Posterior cingulate gyrus (tissue), 11 donors: ENCODE data around the gene BCAR1.
"Not testable (repeated sequence)": the region's sequence is repeated elsewhere in the genome, so short reads cannot be mapped to it uniquely, and the experiment has no call there.

Experiments
- DNase-seq, 10 donors: peaks; one replicate each; pipeline versions ENCODE4 v3.0.0 to v3.0.0-alpha.2; 2020 to 2021; ENCODE audit warnings: mixed read lengths in 3 of 10
- intact Hi-C: fragments of 100-400 bp; cut with DNase I; formaldehyde crosslinking; loops from one replicate; pipeline ENCODE4 v1.15.1; 2023

The BCAR1 gene

GRCh38 chr16:75208861-75209505 is 42.4 kb downstream of the BCAR1 start:
- DNase-seq, result peak in 3 of 10 donors; percentile 61 to 71 (median 68)
- intact Hi-C loops, result no loop called here

GRCh38 chr16:75208242-75208825 is 43.1 kb downstream of the BCAR1 start:
- intact Hi-C loops, result no loop called here

GRCh38 chr16:75207831-75208230 is 43.6 kb downstream of the BCAR1 start:
- intact Hi-C loops, result loop anchor here (2.0 kb wide), 1 partner anchor 17 kb away; no protein-coding TSS in a partner anchor
- DNase-seq, result peak in 3 of 10 donors; percentile 14 to 58 (median 48)

More at GRCh38 chr16:75208242-75208825, 43.1 kb downstream of the BCAR1 start:
- peak in 3 of 10 donors; percentile 27 to 58 (median 41) for DNase-seq

- DNase-seq, result peak in 4 of 10 donors; percentile 23 to 80 (median 67)
- intact Hi-C loops, result loop anchor here (2.0 kb wide), 1 partner anchor 18 kb away; no protein-coding TSS in a partner anchor
Measured at GRCh38 chr16:75206749-75207451, 44.5 kb downstream of the BCAR1 start, which contains the start of gene CTRB2. TSS of gene CTRB2 (minus strand) at chr16:75207161. CDS start at chr16:75207141, 20 bp downstream.

- intact Hi-C loops, result loop anchor here (2.0 kb wide), 1 partner anchor 19 kb away; no protein-coding TSS in a partner anchor
- DNase-seq, result peak in 4 of 10 donors; percentile 27 to 67 (median 35)
Measured at GRCh38 chr16:75205961-75206748, 45.3 kb downstream of the BCAR1 start.

- intact Hi-C loops, result not testable (repeated sequence)
- peak in 3 of 10 donors; percentile 29 to 62 (median 46) for DNase-seq
Measured at GRCh38 chr16:75205438-75205837, 46.0 kb downstream of the BCAR1 start.

GRCh38 chr16:75204905-75205304 is 46.5 kb downstream of the BCAR1 start:
- intact Hi-C loops, DNase-seq: not testable (repeated sequence)

GRCh38 chr16:75204410-75204758 is 47.0 kb downstream of the BCAR1 start:
- DNase-seq, result peak in 2 of 10 donors; percentile 26 to 63
- intact Hi-C loops, result no loop called here

GRCh38 chr16:75203667-75204409 is 47.6 kb downstream of the BCAR1 start:
- intact Hi-C loops, result no loop called here
- peak in 3 of 10 donors; percentile 33 to 66 (median 63) for DNase-seq

- peak in 3 of 10 donors; percentile 3 to 45 (median 11) for DNase-seq
- intact Hi-C loops, result no loop called here
Measured at GRCh38 chr16:75203096-75203495, 48.3 kb downstream of the BCAR1 start.

- DNase-seq, result peak in 3 of 10 donors; percentile 10 to 76 (median 35)
- intact Hi-C loops, result no loop called here
Measured at GRCh38 chr16:75202069-75202590, 49.3 kb downstream of the BCAR1 start.

GRCh38 chr16:75198135-75198600 is 53.3 kb downstream of the BCAR1 start:
- intact Hi-C loops, result loop anchor here (5.0 to 10.0 kb wide), 2 partner anchors 34 to 567 kb away; no protein-coding TSS in a partner anchor
- DNase-seq, result peak in 2 of 10 donors; percentile 39 to 59

- DNase-seq, result peak in 2 of 10 donors; percentile 47 to 52
- intact Hi-C loops, result loop anchor here (5.0 to 10.0 kb wide), 2 partner anchors 35 to 567 kb away; no protein-coding TSS in a partner anchor
Measured at GRCh38 chr16:75197522-75198134, 53.8 kb downstream of the BCAR1 start.

GRCh38 chr16:75196836-75197235 is 54.6 kb downstream of the BCAR1 start:
- peak in 1 of 10 donors; percentile 44 for DNase-seq
- intact Hi-C loops, result loop anchor here (5.0 to 10.0 kb wide), 2 partner anchors 35 to 568 kb away; no protein-coding TSS in a partner anchor

GRCh38 chr16:75195811-75196790 is 55.3 kb downstream of the BCAR1 start:
- DNase-seq, result peak in 3 of 10 donors; percentile 51 to 77 (median 61)

GRCh38 chr16:75193730-75194444 is 57.5 kb downstream of the BCAR1 start:
- DNase-seq, result peak in 2 of 10 donors; percentile 21 to 51

More at GRCh38 chr16:75195811-75196790, 55.3 kb downstream of the BCAR1 start:
- intact Hi-C loops, result loop anchor here (5.0 to 10.0 kb wide), 2 partner anchors 36 to 569 kb away; no protein-coding TSS in a partner anchor

More at GRCh38 chr16:75193730-75194444, 57.5 kb downstream of the BCAR1 start:
- intact Hi-C loops, result loop anchor here (10.0 kb wide), 1 partner anchor 571 kb away; no protein-coding TSS in a partner anchor
